Upper lobe of right lung (tissue), 1 donor: ENCODE measurements around the gene SLC22A5. TPM values are rescaled to one million over a fixed set of nuclear protein-coding genes. Genes with fewer than 3 reads are reported as not detected.
A peak's percentile ranks its signal among the peaks of the same experiment; 100 is the strongest.

Experiments used
- ATAC-seq: fragments of 200-7000 bp; cut with Tn5 transposase; one replicate; pipeline ENCODE4 v1.9.1; 2020; ENCODE audit warnings: mild to moderate bottlenecking, moderate library complexity
- DNase-seq: peaks from one replicate; pipeline ENCODE4 v3.0.0-alpha.2; 2020
- H3K27ac ChIP-seq: fragments of 200-600 bp; one replicate; pipeline ENCODE4 v1.8.0; 2022
- H3K27me3 ChIP-seq: fragments of 200-600 bp; one replicate; pipeline ENCODE4 v1.8.0; 2022; ENCODE audit warnings: mild to moderate bottlenecking
- H3K36me3 ChIP-seq: fragments of 200-600 bp; one replicate; pipeline ENCODE4 v1.8.0; 2022
- H3K4me1 ChIP-seq: fragments of 200-600 bp; one replicate; pipeline ENCODE4 v1.8.0; 2022
- H3K4me3 ChIP-seq: fragments of 200-600 bp; one replicate; pipeline ENCODE4 v1.8.0; 2022; ENCODE audit warnings: mild to moderate bottlenecking
- H3K9me3 ChIP-seq: fragments of 200-600 bp; one replicate; pipeline ENCODE4 v1.8.0; 2022
- intact Hi-C: fragments of 100-400 bp; cut with DNase I; formaldehyde crosslinking; loops from one replicate; pipeline ENCODE4 v1.11.0; 2022
- total RNA-seq: library from RNA; stranded (reverse); fragmentation: NEBNext Ultra II Directional; extraction: Animal tissue kit (Norgen Biotek cat#: 25700); gene quantifications from one replicate; pipeline ENCODE4 v1.2.1, GENCODE V29; 2021
- TF ChIP-seq, protein P1 (sequence below): fragments of 200-600 bp; IDR thresholded peaks from one replicate; pipeline ENCODE4 v1.8.0; 2022; ENCODE audit warnings: antibody characterized with exemption
- donor health status: DM: no; HTN: yes; CAD: no; lungs with severe emphysema.

Gene SLC22A5
- total RNA-seq, 1 donor from 2014 or later = 10.2 TPM

DNA sequence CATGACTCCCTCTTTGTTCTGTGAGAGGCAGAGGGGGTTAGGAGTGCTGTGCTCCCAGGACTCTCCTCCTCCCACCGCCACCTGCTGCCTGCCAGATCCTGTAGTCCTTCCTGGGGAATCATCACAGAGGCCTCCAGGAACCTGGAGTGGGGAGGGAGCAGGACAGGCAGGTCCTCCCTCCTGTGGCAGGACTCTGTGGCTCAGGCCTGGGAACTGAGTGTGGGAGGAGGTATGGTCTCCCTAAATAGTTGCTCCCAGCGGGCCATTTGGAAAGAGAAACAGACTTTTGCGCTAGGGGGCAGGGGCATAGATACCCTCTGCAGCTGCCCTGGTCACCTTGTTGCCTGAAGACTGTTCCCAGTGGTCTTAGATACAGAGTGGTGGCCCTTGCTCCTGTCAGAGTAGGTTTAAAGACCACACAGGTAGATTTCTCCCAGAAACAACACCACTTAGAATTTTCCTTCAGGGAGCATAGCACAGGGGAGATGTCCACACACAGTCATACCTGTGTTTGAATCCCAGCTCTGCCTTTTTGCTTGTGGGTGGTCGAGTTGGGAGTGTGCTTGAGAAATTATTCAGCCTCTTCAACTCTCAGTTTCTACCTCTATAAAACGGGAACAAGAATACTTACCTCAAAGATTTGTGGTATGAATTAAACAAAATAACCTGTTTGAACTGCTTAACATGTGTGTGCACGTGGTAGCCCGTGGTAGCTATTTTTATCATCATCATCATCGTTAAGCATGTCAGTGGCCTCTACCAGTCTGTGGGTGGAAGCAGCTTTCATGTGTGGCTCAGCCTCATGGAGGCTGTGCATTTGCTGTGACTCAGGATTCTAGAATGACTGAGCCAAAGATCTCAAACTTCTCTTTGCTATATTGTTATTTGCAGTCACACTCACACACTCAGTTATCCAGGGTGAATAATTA is 55.8 kb downstream of the SLC22A5 start:
- ATAC-seq (peak; percentile 6), DNase-seq (no peak)
- intact Hi-C loops = no loop called here
- H3K27ac ChIP-seq = peak overlapping the region; percentile 94
- H3K9me3 ChIP-seq = no peaks in the 10 kb centered on the region
- peak overlapping the region; percentile 31 for H3K4me3 ChIP-seq
- no peaks in the 10 kb centered on the region for H3K27me3 ChIP-seq
- H3K4me1 ChIP-seq = peaks cover 98% of the 10 kb centered on the region
- TF ChIP-seq, protein P1, sequence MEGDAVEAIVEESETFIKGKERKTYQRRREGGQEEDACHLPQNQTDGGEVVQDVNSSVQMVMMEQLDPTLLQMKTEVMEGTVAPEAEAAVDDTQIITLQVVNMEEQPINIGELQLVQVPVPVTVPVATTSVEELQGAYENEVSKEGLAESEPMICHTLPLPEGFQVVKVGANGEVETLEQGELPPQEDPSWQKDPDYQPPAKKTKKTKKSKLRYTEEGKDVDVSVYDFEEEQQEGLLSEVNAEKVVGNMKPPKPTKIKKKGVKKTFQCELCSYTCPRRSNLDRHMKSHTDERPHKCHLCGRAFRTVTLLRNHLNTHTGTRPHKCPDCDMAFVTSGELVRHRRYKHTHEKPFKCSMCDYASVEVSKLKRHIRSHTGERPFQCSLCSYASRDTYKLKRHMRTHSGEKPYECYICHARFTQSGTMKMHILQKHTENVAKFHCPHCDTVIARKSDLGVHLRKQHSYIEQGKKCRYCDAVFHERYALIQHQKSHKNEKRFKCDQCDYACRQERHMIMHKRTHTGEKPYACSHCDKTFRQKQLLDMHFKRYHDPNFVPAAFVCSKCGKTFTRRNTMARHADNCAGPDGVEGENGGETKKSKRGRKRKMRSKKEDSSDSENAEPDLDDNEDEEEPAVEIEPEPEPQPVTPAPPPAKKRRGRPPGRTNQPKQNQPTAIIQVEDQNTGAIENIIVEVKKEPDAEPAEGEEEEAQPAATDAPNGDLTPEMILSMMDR = no peak
- H3K36me3 ChIP-seq = peaks cover 4% of the 10 kb centered on the region

DNA sequence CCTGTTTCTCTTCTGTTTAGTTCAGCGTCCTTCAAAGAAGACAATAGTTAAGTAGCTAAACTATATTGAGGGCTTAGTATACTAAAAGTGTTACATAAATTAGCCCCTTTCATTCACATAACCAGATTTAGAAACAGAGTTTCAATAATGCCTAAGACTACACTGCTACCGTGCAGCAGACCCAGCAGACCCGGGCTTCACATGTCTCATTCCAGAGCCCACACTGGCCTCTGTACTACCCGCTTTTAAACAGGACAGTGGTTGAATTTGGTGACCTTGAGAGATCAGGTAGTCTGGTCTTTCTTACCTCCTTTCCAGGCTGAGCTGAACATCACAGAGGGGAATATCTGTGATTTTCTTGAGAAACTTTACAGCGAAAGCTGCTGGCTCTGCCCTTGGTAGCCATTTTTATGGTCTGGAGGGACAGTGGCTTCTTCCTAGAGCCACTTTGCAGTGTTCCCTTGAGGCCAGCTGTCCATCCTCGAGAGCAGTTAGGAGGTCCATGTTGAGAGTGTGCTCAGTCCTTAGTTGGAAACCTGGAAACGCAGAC is 56.5 kb downstream of the SLC22A5 start:
- Histone ChIP-seq H3K4me1 (peaks cover 98% of the 10 kb centered on the region), H3K27me3 (no peaks in the 10 kb centered on the region), H3K27ac (peak overlapping the region; percentile 94), H3K4me3 (peak overlapping the region; percentile 31), H3K36me3 (no peaks in the 10 kb centered on the region), H3K9me3 (no peaks in the 10 kb centered on the region)
- DNase-seq (no peak), ATAC-seq (no peak)
- TF ChIP-seq, protein P1 = no peak
- intact Hi-C loops = no loop called here

DNA sequence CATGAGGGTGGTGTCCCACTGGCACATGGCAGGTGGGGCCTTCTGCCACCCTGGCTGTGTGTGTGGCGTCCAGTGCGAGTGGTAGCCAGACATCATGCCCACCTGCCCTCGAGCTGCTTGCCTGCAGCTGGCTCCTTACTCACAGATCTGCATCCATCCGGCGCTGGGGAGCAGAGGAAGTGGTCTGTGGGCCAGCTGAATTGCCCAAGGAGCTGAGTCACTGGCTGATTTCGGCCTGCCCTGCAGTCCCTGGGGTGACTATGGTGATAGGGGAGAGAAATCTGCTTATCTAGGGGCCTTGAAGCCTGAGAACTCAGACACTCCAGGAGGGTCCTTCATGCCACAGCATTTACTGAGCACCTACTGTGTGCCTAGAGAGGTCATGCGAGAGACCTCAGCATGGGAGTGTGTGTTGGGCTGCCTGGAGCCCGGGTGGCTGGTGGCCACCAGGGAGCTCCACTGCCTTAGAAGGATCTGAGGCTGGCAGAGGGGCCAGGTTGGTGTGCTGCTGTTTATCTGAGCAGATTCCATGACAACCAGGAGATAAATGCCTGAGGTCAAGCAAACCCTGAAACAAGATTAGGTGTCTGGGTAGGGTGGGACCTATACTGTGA is 57.1 kb downstream of the SLC22A5 start:
- peak overlapping the region; percentile 31 for H3K4me3 ChIP-seq
- H3K9me3 ChIP-seq = no peaks in the 10 kb centered on the region
- H3K27ac ChIP-seq = peak overlapping the region; percentile 94
- H3K4me1 ChIP-seq = peaks cover 98% of the 10 kb centered on the region
- peak; percentile 82 for ATAC-seq
- no peaks in the 10 kb centered on the region for H3K27me3 ChIP-seq
- no peaks in the 10 kb centered on the region for H3K36me3 ChIP-seq
- intact Hi-C loops = no loop called here
- TF ChIP-seq, protein P1 = peak; percentile 36
- peak; percentile 90 for DNase-seq

DNA sequence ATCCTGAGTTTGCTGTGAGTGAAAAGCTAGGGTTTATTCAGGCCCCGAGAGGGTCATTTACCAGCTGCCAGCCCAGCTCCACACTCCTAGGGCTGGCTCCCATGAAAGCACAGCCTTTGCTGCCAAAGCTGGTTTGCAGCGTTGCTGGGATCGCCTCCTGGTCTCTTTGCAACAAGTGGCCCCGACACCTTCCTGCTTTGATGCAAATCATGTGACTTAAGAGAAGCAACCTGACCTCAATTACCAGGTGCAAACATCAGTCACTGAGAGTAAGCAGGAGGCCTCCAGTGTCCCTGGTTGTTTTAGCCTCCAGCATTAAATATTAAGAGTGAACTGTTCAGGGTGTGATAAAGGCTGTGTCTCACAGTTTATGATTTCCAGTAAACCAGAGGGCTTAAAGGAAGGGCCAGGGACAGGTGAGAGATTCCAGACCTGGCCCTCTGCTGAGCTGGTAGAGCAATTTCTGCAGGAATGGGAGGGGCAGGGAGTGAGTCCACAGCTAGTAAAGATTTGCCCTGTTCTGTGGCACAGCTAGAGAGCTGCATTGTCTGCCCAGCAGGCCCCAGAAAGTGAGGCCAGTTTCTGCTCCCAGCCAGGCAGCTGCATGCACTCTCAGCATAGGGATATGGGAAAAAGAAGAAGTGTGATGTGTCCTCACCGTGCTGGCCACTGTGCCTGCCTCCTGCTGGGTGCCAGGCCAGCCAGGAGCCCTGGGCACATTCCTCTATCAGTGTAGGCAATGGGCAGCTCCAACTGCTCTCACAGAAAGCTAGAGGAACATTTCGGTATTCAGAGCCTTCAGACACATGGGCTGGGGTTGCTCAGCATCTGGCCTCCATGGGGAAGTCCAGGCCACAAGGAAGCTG is 58.0 kb downstream of the SLC22A5 start:
- H3K9me3 ChIP-seq = no peaks in the 10 kb centered on the region
- no peaks in the 10 kb centered on the region for H3K27me3 ChIP-seq
- peak overlapping the region; percentile 31 for H3K4me3 ChIP-seq
- peaks cover 98% of the 10 kb centered on the region for H3K4me1 ChIP-seq
- H3K27ac ChIP-seq = peak overlapping the region; percentile 94
- TF ChIP-seq, protein P1 = no peak
- peak; percentile 76 for DNase-seq
- H3K36me3 ChIP-seq = no peaks in the 10 kb centered on the region
- intact Hi-C loops = no loop called here
- ATAC-seq = peak; percentile 65

DNA sequence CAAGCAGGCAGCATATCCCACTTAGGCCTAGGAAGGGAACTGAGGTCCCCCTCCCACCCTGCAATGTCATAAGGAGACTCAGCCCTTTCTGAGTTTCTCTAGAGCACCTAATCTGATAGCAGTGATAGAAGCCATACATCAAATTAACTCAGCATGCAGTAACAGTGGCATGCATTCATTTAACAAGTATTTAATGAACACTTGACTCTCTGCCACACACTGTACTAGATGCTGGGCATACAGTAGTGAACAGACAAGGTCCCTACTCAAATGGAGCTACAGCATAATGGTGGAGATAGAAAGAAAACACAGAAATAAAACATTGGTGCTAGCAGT is 58.6 kb downstream of the SLC22A5 start:
- ATAC-seq = no peak
- Histone ChIP-seq H3K27me3 (no peaks in the 10 kb centered on the region), H3K4me1 (peaks cover 97% of the 10 kb centered on the region), H3K36me3 (no peaks in the 10 kb centered on the region), H3K27ac (peak overlapping the region; percentile 94), H3K9me3 (no peaks in the 10 kb centered on the region), H3K4me3 (no peak overlapping the region)
- TF ChIP-seq, protein P1 = no peak
- intact Hi-C loops = no loop called here
- no peak for DNase-seq
